Stimulated activated naive CD8-positive, alpha-beta T cell treated with anti-CD3 and anti-CD28 coated beads, Interleukin-15, amount 100 ng/mL, for 72 hours (primary cell): Measurements from ENCODE around the gene NXPE1.

Experiments
- ATAC-seq: fragments of 150-1000 bp; cut with Tn5 transposase; 2 replicates; pipeline ENCODE4 v1.10.0; 2021; ENCODE audit warnings: mild to moderate bottlenecking, moderate library complexity
- DNase-seq, 2 donors: peaks; one replicate each; pipeline ENCODE4 v3.0.0; 2021 to 2022
- H3K27ac Mint-ChIP-seq, 2 donors: one replicate each; pipeline ENCODE4 v1.8.0; 2022; ENCODE audit warnings: mild to moderate bottlenecking in 2 of 2, mixed read lengths in 2 of 2, moderate library complexity in 2 of 2
- H3K27me3 Mint-ChIP-seq: one replicate; pipeline ENCODE4 v1.8.0; 2022; ENCODE audit warnings: mixed read lengths
- H3K4me1 Mint-ChIP-seq: one replicate; pipeline ENCODE4 v1.8.0; 2022; ENCODE audit warnings: mild to moderate bottlenecking, mixed read lengths
- H3K4me3 Mint-ChIP-seq, 2 donors: one replicate each; pipeline ENCODE4 v1.8.0; 2022; ENCODE audit warnings: mild to moderate bottlenecking in 2 of 2, mixed read lengths in 2 of 2, moderate library complexity in 1 of 2
- H3K9me3 Mint-ChIP-seq, 2 donors: one replicate each; pipeline ENCODE4 v1.8.0; 2022; ENCODE audit warnings: mixed read lengths in 2 of 2

NXPE1 gene

GRCh38 chr11:114499756-114500155, 59.9 kb downstream of the NXPE1 start:
- peaks cover 15% of the 10 kb centered on the region for H3K27me3 Mint-ChIP-seq
- peaks cover 0 to 5% of the 10 kb centered on the region in 2 donors for H3K9me3 Mint-ChIP-seq
- no peaks in the 10 kb centered on the region for H3K4me1 Mint-ChIP-seq
- no peak for ATAC-seq
- H3K27ac Mint-ChIP-seq, result no peak overlapping the region
- H3K4me3 Mint-ChIP-seq, result no peak overlapping the region
- DNase-seq, result no peak

DNA sequence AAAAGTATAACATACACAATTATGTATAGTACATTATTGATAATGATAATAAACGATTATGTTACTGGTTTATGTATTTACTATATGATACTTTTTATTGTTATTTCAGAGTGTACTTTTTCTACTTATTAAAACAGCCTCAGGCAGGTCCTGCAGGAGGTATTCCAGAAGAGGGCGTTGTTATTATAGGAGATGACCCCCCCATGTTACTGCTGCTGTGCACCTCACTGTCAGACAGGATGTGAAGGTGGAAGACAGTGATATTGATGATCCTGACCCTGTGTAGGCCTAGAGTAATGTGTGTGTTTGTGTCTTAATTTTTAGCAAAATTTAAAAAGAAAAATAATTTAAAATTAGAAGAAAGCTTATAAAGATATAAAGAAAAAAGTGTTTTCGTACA, 62.8 kb downstream of the NXPE1 start:
- H3K4me3 Mint-ChIP-seq, result no peak overlapping the region
- H3K27me3 Mint-ChIP-seq, result no peaks in the 10 kb centered on the region
- DNase-seq, result no peak
- ATAC-seq, result no peak
- no peak overlapping the region for H3K27ac Mint-ChIP-seq
- H3K9me3 Mint-ChIP-seq, result peaks cover 0 to 7% of the 10 kb centered on the region in 2 donors
- no peaks in the 10 kb centered on the region for H3K4me1 Mint-ChIP-seq

GRCh38 chr11:114483929-114484328, 75.8 kb downstream of the NXPE1 start:
- H3K4me3 Mint-ChIP-seq, result no peak overlapping the region

DNA sequence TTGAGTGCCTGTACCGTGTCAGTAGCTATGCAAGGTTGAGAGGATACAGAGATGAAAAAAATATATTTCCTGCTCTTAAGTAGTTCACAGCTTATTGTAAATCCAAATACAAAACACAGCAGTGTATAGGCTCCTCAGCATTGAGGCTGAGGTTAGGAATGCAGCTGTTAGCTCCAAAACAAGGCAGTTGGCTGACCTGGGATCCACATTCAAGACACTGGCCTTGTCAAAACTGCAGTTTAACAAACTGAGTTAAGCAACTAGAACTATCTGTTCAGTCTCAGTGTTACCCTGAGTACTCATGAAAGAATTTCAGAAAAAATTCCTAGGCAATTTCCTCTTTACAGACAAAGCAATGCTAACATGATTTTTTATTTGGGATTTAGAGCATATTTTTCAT, 77.6 kb downstream of the NXPE1 start:
- Mint-ChIP-seq H3K9me3 (no peaks in the 10 kb centered on the region), H3K27me3 (no peaks in the 10 kb centered on the region), H3K27ac (no peak overlapping the region), H3K4me3 (no peak overlapping the region), H3K4me1 (no peaks in the 10 kb centered on the region)
- DNase-seq (no peak), ATAC-seq (no peak)

More at GRCh38 chr11:114483929-114484328, 75.8 kb downstream of the NXPE1 start:
- DNase-seq, result no peak
- H3K9me3 Mint-ChIP-seq, result no peaks in the 10 kb centered on the region
- no peaks in the 10 kb centered on the region for H3K27me3 Mint-ChIP-seq
- no peaks in the 10 kb centered on the region for H3K4me1 Mint-ChIP-seq
- no peak for ATAC-seq
- H3K27ac Mint-ChIP-seq, result no peak overlapping the region

- Mint-ChIP-seq H3K4me1 (no peaks in the 10 kb centered on the region), H3K4me3 (no peak overlapping the region), H3K9me3 (no peaks in the 10 kb centered on the region), H3K27me3 (no peaks in the 10 kb centered on the region), H3K27ac (peak overlapping the region in 1 of 2 donors; percentile 0)
- DNase-seq (no peak), ATAC-seq (no peak)
These were observed 80.3 kb downstream of the NXPE1 start for GRCh38 chr11:114479331-114479730.

DNA sequence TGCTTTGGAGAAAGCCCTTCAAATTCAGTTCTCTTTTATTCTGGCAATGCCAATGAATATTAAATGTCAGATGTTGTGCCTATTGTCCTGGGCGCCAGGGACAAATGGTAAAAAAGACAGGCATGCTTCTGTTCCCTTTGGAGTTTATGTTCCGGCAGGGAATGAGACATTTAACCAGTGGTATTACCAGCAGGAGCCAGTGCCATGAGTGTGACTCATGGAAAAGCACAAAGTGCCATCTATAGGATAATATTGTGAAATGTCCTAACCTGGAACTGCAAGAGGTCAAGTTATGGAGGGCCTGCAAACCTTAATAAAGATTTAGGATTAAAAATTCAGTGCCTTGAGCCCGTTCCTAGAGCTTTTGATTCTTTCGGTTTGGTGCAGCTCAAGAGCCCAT, 80.9 kb downstream of the NXPE1 start:
- ATAC-seq (no peak), DNase-seq (no peak)
- H3K27ac Mint-ChIP-seq, result no peak overlapping the region
- H3K27me3 Mint-ChIP-seq, result no peaks in the 10 kb centered on the region
- no peaks in the 10 kb centered on the region for H3K9me3 Mint-ChIP-seq
- H3K4me3 Mint-ChIP-seq, result no peak overlapping the region
- no peaks in the 10 kb centered on the region for H3K4me1 Mint-ChIP-seq

- ATAC-seq (no peak), DNase-seq (no peak)
- Mint-ChIP-seq H3K27me3 (no peaks in the 10 kb centered on the region), H3K27ac (no peak overlapping the region), H3K9me3 (no peaks in the 10 kb centered on the region), H3K4me1 (no peaks in the 10 kb centered on the region), H3K4me3 (no peak overlapping the region)
These were observed 81.7 kb downstream of the NXPE1 start for GRCh38 chr11:114478001-114478410.

DNA sequence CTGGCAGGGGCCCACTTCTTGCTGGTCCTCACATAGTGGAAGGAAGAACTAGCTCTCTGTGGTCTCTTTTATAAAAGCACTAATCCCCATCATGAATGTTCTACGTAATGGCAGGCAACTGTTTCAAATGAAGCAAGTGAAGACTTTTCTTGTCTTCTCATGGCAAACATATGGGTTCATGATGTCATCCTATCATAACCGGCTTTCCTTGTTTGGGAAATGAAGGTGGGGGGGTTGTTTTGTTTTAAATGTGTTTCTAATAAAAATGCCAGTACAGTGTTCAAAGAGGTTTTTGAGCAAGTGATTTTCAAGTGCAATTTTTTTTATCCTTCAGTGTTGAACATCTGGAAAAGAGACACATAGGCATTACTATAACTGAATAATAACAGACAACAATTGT, 87.0 kb downstream of the NXPE1 start:
- H3K27ac Mint-ChIP-seq, result no peak overlapping the region
- no peaks in the 10 kb centered on the region for H3K27me3 Mint-ChIP-seq
- no peaks in the 10 kb centered on the region for H3K9me3 Mint-ChIP-seq
- H3K4me1 Mint-ChIP-seq, result no peaks in the 10 kb centered on the region
- ATAC-seq, result no peak
- H3K4me3 Mint-ChIP-seq, result no peak overlapping the region
- DNase-seq, result no peak
